ENCODE results near the gene ACACB.

The ACACB gene

GRCh38 chr12:109214131-109214530, 97.7 kb downstream of the ACACB start:
- DNase-seq: no peak
- no peak overlapping the region for H3K27ac Mint-ChIP-seq
- H3K4me1 Mint-ChIP-seq: no peaks in the 10 kb centered on the region
- peaks cover 3% of the 10 kb centered on the region for H3K9me3 Mint-ChIP-seq
- peaks cover 12% of the 10 kb centered on the region for H3K36me3 Mint-ChIP-seq (ENCODE audit: low read depth)
- peaks cover 7% of the 10 kb centered on the region for H3K27me3 Mint-ChIP-seq (ENCODE audit: low read depth, poor library complexity)
- no peak for TF ChIP-seq CTCF (IDR thresholded peaks at IDR 0.05)
- H3K4me3 Mint-ChIP-seq: no peak overlapping the region

GRCh38 chr12:109218996-109219395, 102.6 kb downstream of the ACACB start:
- Mint-ChIP-seq H3K9me3 (no peaks in the 10 kb centered on the region), H3K4me3 (no peak overlapping the region), H3K4me1 (no peaks in the 10 kb centered on the region), H3K27me3 (ENCODE audit: low read depth, poor library complexity) (peaks cover 7% of the 10 kb centered on the region), H3K36me3 (ENCODE audit: low read depth) (peaks cover 9% of the 10 kb centered on the region), H3K27ac (no peak overlapping the region)
- TF ChIP-seq CTCF (IDR thresholded peaks at IDR 0.05): no peak
- no peak for DNase-seq

GRCh38 chr12:109219938-109220337, 103.6 kb downstream of the ACACB start:
- H3K27me3 Mint-ChIP-seq (ENCODE audit: low read depth, poor library complexity): peaks cover 3% of the 10 kb centered on the region
- H3K27ac Mint-ChIP-seq: no peak overlapping the region
- H3K4me1 Mint-ChIP-seq: no peaks in the 10 kb centered on the region
- H3K9me3 Mint-ChIP-seq: no peaks in the 10 kb centered on the region
- H3K36me3 Mint-ChIP-seq (ENCODE audit: low read depth): peaks cover 14% of the 10 kb centered on the region
- no peak for DNase-seq
- no peak overlapping the region for H3K4me3 Mint-ChIP-seq
- no peak for TF ChIP-seq CTCF (IDR thresholded peaks at IDR 0.05)

GRCh38 chr12:109221277-109221931, 105.0 kb downstream of the ACACB start:
- peaks cover 14% of the 10 kb centered on the region for H3K36me3 Mint-ChIP-seq (ENCODE audit: low read depth)
- peaks cover 3% of the 10 kb centered on the region for H3K27me3 Mint-ChIP-seq (ENCODE audit: low read depth, poor library complexity)
- TF ChIP-seq CTCF (IDR thresholded peaks at IDR 0.05): no peak
- no peaks in the 10 kb centered on the region for H3K9me3 Mint-ChIP-seq
- H3K4me1 Mint-ChIP-seq: no peaks in the 10 kb centered on the region
- H3K27ac Mint-ChIP-seq: no peak overlapping the region
- DNase-seq: no peak
- no peak overlapping the region for H3K4me3 Mint-ChIP-seq

- Mint-ChIP-seq H3K4me3 (no peak overlapping the region), H3K9me3 (no peaks in the 10 kb centered on the region), H3K27me3 (ENCODE audit: low read depth, poor library complexity) (peaks cover 3% of the 10 kb centered on the region), H3K36me3 (ENCODE audit: low read depth) (peaks cover 11% of the 10 kb centered on the region), H3K4me1 (no peaks in the 10 kb centered on the region), H3K27ac (no peak overlapping the region)
- TF ChIP-seq CTCF (IDR thresholded peaks at IDR 0.05): no peak
- DNase-seq: no peak
Measured at GRCh38 chr12:109222062-109222461, 105.7 kb downstream of the ACACB start.

- no peak for TF ChIP-seq CTCF (IDR thresholded peaks at IDR 0.05)
- H3K4me1 Mint-ChIP-seq: no peaks in the 10 kb centered on the region
- DNase-seq: no peak
- H3K36me3 Mint-ChIP-seq (ENCODE audit: low read depth): peaks cover 11% of the 10 kb centered on the region
- no peaks in the 10 kb centered on the region for H3K9me3 Mint-ChIP-seq
- peaks cover 3% of the 10 kb centered on the region for H3K27me3 Mint-ChIP-seq (ENCODE audit: low read depth, poor library complexity)
- no peak overlapping the region for H3K27ac Mint-ChIP-seq
- H3K4me3 Mint-ChIP-seq: no peak overlapping the region
Measured at GRCh38 chr12:109222496-109222895, 106.1 kb downstream of the ACACB start.
